ENCODE data around the gene AGK. TPM values are rescaled to one million over a fixed set of nuclear protein-coding genes. Genes with fewer than 3 reads are reported as not detected.

Gene AGK
- total and polyA plus RNA-seq, 2 experiments from 2014 or later: 21.9 to 37.9 TPM

GRCh38 chr7:141665208-141666035 is 114.2 kb downstream of the AGK start (continued):
- TF ChIP-seq ZNF462 (CRISPR knock-in tag; IDR thresholded peaks at IDR 0.05): no peak

- no peaks in the 10 kb centered on the region for H3K4me1 ChIP-seq (ENCODE audit: insufficient read depth)
- no peak overlapping the region for H3K27ac ChIP-seq (ENCODE audit: low read depth)
- no peak overlapping the region for H3K4me2 ChIP-seq
- no peaks in the 10 kb centered on the region for H3F3A ChIP-seq (replicated peaks; ENCODE audit: low read depth)
- Mint-ChIP-seq H3K27ac (no peak overlapping the region), H3K4me1 (no peaks in the 10 kb centered on the region), H3K27me3 (ENCODE audit: insufficient read depth, low read depth, poor library complexity) (peaks cover 7% of the 10 kb centered on the region), H3K4me3 (no peak overlapping the region), H3K36me3 (ENCODE audit: low read depth) (peaks cover 44% of the 10 kb centered on the region), H3K9me3 (no peaks in the 10 kb centered on the region)
- H3K79me2 ChIP-seq (replicated peaks; ENCODE audit: insufficient read depth): no peaks in the 10 kb centered on the region
- no peaks in the 10 kb centered on the region for H3K27me3 ChIP-seq (ENCODE audit: insufficient read depth)
- H3K9me2 ChIP-seq (ENCODE audit: insufficient read depth): no peaks in the 10 kb centered on the region
- no peak overlapping the region for H3K4me3 ChIP-seq
- H3K36me3 ChIP-seq (ENCODE audit: insufficient read depth): peaks cover 24% of the 10 kb centered on the region
- H2AFZ ChIP-seq: no peak overlapping the region
- no peak for DNase-seq (ENCODE audit: low spot score)
- H4K20me1 ChIP-seq (replicated peaks; ENCODE audit: insufficient read depth): no peaks in the 10 kb centered on the region
- ATAC-seq: no peak
- TF ChIP-seq STAT1 (IDR thresholded peaks at IDR 0.05; ENCODE audit: unreplicated experiment): no peak
- no peak for TF ChIP-seq JUNB (IDR thresholded peaks at IDR 0.05; ENCODE audit: unreplicated experiment)
- TF ChIP-seq ZNF331 (CRISPR knock-in tag; IDR thresholded peaks at IDR 0.05; ENCODE audit: low read depth): no peak
- no peak for TF ChIP-seq ZNF462 (CRISPR knock-in tag; IDR thresholded peaks at IDR 0.05)
These were observed 114.9 kb downstream of the AGK start for GRCh38 chr7:141666071-141666470.
